GM19099 (cell line): ENCODE data around the gene FAM219B.

Experiments
- POLR2A ChIP-seq: IDR thresholded peaks from 3 replicates; pipeline ENCODE4 v1.6.1; 2011; ENCODE audit warnings: low read depth; ENCODE audit not compliant: insufficient read length; ENCODE audit errors: extremely low read depth

Gene FAM219B

GRCh38 chr15:74889883-74890664, 16.6 kb downstream of the FAM219B start, which contains the start of gene MPI:
Gene MPI (plus strand): TSS chr15:74890042. CDS start chr15:74890074, 32 bp downstream.
- peak; percentile 96 for TF ChIP-seq POLR2A

GRCh38 chr15:74889390-74889882, 17.2 kb downstream of the FAM219B start:
- TF ChIP-seq POLR2A, result no peak

GRCh38 chr15:74888716-74889115, 17.9 kb downstream of the FAM219B start:
- TF ChIP-seq POLR2A, result no peak

- TF ChIP-seq POLR2A, result no peak
These were observed 21.2 kb downstream of the FAM219B start for GRCh38 chr15:74885461-74885860.

- no peak for TF ChIP-seq POLR2A
These were observed 22.0 kb downstream of the FAM219B start for GRCh38 chr15:74884428-74885223.

- no peak for TF ChIP-seq POLR2A
These were observed 24.1 kb downstream of the FAM219B start for GRCh38 chr15:74882528-74882927.

GRCh38 chr15:74878273-74878672, 28.4 kb downstream of the FAM219B start:
- no peak for TF ChIP-seq POLR2A

- TF ChIP-seq POLR2A, result no peak
These were observed 32.8 kb downstream of the FAM219B start for GRCh38 chr15:74873756-74874424.

- peak; percentile 94 for TF ChIP-seq POLR2A
These were observed 33.5 kb downstream of the FAM219B start, which contains the start of gene SCAMP2 for GRCh38 chr15:74873036-74873755. Gene SCAMP2 (minus strand): TSS chr15:74873365. CDS start chr15:74873255, 110 bp downstream.

GRCh38 chr15:74872702-74873035, 34.0 kb downstream of the FAM219B start:
- no peak for TF ChIP-seq POLR2A

GRCh38 chr15:74870436-74871215, 36.0 kb downstream of the FAM219B start:
- TF ChIP-seq POLR2A, result no peak

- peak; percentile 26 for TF ChIP-seq POLR2A
These were observed 36.8 kb downstream of the FAM219B start for GRCh38 chr15:74869726-74870407.

GRCh38 chr15:74869372-74869725, 37.3 kb downstream of the FAM219B start:
- TF ChIP-seq POLR2A, result no peak
